Stimulated activated CD4-positive, alpha-beta T cell treated with anti-CD3 and anti-CD28 coated beads, Interleukin-4, amount 100 ng/mL, for 48 hours (primary cell): ENCODE data around the gene SLC15A1.

ENCODE experiments used
- DNase-seq, 2 donors: peaks; one replicate each; pipeline ENCODE4 v3.0.0-alpha.2; 2020; ENCODE audit warnings: low read depth in 2 of 2

Gene SLC15A1, protein sequence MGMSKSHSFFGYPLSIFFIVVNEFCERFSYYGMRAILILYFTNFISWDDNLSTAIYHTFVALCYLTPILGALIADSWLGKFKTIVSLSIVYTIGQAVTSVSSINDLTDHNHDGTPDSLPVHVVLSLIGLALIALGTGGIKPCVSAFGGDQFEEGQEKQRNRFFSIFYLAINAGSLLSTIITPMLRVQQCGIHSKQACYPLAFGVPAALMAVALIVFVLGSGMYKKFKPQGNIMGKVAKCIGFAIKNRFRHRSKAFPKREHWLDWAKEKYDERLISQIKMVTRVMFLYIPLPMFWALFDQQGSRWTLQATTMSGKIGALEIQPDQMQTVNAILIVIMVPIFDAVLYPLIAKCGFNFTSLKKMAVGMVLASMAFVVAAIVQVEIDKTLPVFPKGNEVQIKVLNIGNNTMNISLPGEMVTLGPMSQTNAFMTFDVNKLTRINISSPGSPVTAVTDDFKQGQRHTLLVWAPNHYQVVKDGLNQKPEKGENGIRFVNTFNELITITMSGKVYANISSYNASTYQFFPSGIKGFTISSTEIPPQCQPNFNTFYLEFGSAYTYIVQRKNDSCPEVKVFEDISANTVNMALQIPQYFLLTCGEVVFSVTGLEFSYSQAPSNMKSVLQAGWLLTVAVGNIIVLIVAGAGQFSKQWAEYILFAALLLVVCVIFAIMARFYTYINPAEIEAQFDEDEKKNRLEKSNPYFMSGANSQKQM

DNA sequence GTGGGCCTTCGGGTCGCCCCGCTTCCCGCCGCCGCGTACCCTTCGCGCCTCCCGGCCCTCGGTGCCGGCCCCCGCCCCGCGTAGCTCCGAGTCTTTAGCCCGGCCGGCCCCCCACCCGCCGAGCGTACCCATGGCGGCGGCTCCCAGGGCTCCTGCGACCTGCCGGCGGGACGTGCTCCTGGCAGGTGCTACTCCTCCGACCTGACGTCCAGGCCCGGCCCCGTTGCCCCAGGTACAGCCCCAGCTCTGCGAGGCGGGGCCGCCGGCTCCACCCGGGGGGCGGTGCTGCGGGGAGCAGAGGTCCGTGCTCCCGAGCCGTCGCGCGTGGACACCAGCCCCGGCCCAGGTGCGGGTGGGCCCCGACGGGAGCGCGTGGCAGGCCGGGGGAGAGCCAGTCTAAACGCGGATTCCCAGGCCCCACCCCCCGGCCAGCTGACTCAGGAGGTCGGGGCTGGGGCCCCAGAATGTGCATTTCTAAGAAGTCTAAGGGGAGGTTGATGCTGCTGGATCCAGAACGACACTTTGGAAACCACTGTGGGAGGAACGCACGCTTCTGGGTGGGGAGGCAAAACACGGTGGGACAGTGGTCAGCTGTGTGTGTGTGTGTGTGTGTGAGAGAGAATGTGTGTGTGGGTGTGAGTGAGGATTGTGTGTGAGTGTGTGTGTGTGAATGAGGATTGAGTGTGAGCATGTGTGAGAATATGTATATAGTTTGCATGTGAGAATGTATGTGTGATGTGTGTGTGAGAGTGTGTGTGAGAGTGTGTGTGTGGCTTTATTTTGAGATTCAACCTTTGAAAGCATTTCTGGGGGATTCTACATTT lies at the start of gene SLC15A1:
Gene SLC15A1 (minus strand): TSS at position 206 of the 824 bp plus-strand sequence. CDS start 74 bp downstream, at position 132.
- DNase-seq: no peak

DNA sequence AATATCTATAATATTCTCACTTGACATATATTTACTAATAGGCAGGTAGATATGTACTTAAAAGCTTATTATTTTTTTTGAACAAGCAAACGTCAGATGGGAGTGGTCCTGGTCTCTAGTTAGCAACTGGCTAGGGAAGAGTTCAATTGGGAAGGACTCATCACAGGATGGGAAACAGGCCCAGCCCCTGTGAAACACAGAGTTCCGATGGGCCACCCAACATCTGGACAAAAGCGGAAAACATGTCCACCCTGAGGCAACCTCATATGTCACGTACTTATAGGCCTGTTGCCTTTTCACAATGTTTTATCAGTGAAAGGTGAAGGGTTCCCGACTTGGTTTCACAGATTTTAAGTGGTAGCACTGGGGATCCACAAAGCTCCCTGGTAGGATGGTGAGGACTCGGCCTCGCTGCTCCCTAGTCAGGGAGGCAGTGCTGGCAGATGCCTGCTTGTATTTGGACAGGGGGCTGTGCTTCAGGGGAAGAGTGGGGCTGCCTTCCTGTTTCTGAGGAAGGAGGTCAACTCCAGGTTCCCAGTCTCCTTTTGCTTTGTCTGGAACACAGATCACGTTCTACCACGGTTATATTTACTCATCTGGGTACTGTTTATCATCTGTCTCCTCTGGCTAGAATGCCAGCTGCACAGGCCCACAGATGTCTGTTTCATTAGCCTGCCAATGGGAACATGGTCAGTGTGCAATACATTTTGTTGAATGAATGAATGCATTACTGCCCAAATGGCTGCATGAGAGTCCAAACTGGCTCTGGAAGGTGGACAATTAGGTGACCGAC lies 49.4 kb upstream of the SLC15A1 start:
- DNase-seq: no peak

DNA sequence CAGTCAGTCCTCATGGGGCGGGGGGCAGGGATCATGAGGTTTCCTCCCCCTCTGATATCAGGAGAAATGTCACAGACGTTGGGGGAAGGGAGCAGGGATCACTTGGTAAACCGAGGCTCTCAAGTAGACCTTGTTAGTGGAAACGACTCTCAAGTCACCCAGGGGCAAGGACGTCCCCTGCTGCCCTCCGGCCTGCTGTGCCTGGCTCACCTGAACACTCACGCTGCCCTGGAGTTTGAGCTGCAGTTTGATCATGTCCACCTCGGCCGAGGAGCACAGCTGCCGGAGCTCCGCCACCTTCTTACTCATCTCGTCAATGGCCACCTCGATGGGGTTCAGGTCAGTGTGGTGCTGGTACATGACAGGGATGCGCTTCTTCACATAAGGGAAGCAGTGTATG lies 47.6 kb upstream of the SLC15A1 start:
- no peak for DNase-seq

DNA sequence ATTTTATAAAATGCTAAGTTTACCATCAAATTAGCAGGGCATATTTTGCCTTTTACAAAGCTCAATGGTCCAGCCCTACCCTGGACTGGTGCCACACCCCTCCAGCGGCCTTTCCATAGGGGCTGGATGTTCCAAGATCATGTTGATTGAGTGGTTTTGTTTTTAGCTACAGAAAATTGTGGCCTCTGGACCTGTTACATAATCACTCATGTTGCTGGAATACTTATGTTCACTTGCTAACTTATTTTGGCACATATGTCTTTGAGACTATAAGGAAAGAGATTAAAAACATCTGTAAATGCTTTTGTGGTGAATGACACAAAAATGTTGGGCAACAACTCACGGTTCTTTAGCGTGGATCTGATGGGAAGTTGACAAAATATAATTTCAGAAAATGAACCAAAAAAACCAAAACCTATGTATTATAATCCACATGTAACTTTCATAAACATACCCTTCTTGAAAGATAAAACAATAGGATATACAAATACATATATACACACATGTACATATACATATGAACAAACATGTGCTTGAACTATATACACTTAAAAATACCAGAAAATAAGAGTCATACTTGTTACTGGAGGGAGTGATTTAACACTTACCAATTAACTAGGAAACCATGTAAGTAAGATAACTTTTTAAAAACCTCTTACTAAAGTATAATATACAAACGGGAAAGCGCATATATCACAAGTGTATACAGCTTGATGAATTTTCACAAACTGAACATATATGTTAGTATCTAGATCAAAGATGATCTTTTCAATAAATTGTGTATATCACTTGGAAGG lies 46.6 kb upstream of the SLC15A1 start:
- DNase-seq: no peak

DNA sequence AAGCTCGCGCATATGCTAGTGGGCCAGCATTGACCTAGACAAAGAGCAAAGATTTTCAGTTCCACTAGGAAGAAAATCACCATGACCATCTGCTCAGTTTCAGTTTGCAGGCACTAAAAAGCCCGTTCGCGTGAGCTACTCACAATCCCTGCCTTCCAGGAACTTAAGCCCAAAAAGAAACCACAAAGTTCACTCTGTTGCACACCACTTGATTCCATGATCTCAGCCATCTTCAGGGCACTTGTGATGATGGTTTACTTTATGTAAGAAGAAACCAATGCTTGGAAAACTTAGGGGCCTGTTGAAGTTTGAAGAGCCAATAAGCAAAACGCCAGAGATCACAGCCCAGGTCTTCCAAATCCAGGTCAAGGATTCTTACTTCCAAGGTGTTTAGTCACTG lies 45.0 kb upstream of the SLC15A1 start:
- no peak for DNase-seq

DNA sequence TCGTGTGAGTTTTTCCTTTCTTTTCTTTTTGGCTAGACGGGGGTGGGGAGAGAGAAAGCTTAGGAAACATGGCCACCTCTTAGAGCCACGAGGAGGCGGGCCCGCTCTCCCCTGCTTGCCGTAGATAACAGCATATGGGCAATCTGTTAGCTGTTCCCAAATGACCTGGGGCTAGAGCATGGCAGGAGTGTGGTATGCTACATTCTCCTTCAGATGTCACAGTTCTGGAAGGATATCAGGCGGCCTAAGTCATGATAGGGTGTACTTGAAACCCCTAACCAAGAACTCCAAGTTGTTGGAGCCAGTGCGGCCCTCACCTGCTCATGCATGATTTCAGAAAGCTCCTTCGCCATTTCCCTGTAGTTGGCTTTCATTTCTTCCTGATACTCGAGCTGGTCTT lies 44.3 kb upstream of the SLC15A1 start:
- DNase-seq: no peak

DNA sequence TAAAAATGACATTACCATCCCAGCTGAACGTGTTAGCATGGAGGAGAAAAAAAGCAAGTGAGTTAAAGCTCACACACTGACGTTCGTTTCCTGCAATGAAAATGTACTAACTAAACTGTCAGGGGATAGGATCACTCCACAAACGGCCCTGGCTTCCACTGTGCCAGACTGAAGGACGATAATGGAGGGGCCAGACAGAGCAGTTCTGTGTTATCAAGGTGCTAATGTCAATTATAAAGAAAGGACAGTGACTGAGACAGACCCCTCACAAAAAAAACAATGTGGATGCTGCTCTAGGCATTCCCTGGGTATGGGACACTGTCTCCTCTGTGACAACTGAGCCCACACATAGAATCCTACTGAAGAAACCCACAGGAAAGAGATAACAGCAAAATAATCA lies 43.7 kb upstream of the SLC15A1 start:
- DNase-seq: no peak

DNA sequence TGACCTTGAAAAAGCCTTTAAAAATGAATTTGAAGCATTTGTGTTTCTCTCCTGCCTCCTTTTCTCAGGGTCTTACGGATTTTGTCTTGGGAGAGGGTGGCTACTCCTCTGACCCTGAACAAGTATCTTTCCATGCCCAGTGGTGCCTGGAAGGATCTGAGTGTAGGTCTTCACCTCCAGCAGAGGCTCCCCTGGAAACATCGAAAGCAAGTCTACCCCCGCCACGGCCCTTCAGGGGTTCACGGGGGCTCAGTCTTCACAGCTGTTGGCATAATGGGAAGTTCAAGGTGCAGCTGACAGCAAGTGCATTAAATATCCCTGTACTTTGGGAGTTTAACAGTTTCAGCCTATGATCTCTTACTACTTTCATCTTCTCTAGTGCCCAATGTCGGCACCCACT lies 42.7 kb upstream of the SLC15A1 start:
- no peak for DNase-seq

DNA sequence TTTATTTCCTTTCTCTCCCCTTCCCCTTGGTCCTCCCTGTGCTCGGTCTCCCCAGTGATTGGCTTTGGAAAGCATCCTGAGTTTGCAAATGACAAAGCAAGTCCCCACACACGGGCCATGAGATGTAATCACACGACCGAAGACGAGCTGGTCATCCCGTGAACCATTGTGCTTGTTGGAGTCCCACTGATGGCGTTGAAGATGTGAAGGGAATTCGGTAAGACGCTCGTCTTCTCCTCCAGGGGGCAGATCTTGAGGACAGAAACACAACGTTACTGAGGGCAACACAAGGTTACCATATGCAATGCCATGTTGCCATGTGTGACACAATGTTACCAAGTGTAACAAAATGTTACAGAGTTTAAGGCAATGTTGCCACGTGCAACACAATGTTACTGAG lies 42.0 kb upstream of the SLC15A1 start:
- no peak for DNase-seq

DNA sequence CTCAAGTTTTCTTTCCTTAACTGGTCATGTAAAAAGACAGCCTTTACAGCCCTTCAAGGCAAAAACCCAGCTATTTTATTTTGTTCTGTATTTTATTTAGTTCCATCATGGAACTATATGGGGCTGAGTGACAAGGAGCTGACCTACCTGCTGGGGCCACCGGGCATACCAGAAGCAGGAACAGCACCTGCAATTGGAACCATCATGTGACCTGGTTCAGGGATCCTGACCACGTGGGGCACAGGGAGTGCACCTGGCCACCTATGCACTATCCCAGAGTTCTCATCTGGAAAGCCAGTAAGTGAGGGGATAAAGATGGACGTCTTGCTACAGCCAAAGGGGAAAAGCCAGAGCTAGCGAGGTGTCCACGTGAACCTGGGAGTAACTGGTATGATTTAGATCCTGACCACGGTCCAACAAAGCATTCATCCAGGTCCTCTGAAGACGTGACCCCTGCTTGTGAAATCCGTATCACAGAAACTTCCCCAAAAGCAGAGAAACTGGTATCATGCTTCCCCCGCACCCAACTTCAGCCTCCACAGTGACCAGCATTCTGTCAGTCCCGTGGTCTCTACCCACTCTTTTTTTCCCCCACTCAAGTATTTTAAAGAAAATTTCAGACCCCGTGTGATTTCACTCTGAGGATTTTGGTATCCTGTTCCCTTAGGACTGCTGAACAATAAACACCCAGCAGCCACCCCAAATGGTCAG lies 40.5 kb upstream of the SLC15A1 start:
- DNase-seq: no peak

DNA sequence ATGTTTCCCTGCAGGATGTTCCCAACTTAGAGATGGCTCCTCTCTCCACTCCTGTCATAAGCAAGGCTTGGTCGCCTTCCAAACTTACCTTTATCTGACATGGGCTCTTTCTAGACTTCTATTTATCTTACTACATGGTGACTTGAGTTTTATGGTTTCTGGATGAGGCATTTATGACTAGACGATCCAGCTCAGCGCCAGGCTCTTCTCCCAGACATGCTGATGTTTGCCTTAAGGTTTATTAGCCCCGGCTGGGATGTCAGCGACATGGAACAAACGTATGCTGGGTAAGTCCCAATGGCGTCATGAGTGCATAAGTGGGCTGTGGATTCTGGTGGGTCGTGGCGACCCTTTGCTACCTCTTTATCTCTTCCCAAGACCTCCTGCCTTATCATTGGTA lies 39.8 kb upstream of the SLC15A1 start:
- no peak for DNase-seq

DNA sequence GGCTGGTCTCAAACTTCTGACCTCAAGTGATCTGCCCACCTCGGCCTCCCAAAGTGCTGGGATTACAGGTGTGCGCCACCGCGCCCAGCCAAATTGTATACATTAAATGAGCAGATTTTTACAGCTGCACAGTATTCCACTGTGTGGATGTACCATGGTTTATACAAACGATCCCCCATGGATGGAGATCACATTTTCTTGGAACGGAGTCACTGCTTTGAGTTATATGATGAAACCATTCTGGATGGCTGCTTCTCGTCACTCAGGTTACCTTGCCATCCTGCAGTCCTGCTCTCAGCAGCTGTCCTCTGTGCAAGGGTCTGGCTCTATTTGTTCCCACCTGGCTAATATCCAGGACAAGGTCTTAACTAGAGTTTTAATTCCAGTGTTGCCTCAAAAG lies 39.1 kb upstream of the SLC15A1 start:
- DNase-seq: no peak

DNA sequence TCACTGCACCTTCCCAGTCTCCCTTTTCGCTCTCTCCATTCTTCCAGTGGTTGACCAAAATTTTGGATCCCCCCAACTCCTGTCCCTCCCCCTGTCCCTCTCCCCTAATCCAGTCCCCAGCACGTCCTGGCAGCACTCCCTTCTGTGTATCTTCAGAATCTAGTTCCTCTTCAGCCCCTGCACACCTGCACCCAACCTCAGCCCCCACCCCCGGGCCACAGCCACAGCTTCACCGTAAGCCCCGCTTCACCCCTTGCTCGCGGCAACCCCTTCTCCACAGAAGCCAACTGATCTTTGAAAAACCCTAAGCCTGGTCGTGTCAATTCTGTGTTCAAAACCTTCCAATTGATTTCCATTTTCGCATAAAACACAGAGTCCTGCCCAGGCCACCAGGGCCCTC lies 35.5 kb upstream of the SLC15A1 start:
- no peak for DNase-seq

DNA sequence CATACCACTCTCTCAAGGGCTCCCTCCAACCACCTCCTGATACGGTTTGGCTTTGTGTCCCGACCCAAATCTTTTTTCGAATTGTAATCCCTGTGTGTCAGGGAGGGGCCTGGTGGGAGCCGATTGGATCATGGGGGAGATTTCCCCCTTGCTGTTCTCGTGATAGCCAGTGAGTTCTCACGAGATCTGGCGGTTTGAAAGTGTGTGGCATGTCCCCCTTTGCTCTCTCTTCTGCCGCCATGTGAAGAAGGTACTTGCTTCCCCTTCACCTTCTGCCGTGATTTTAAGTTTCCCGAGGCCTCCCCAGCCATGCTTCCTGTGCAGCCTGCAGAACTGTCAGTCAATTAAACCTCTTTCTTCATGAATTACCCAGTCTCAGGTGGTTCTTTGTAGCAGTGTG lies 34.7 kb upstream of the SLC15A1 start:
- DNase-seq: no peak

DNA sequence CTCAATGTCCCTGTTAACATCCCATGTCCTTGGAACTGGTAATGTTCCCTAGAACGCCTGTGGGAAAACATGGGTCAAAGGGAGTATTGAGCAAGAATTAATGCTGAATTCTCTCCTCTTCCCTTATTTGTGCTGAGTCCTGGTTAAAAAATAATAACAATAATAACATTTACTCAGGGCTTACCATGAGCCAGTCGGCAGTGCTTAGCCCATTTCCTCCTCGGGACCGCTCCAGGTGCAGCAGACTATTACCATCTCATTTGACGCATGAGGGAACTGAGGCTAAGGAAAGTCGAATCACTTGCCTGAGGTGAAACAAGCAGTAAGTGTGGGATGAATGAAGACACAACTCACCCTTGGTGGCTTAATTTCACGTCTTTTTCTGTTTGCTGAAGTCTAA lies 33.6 kb upstream of the SLC15A1 start:
- DNase-seq: no peak

DNA sequence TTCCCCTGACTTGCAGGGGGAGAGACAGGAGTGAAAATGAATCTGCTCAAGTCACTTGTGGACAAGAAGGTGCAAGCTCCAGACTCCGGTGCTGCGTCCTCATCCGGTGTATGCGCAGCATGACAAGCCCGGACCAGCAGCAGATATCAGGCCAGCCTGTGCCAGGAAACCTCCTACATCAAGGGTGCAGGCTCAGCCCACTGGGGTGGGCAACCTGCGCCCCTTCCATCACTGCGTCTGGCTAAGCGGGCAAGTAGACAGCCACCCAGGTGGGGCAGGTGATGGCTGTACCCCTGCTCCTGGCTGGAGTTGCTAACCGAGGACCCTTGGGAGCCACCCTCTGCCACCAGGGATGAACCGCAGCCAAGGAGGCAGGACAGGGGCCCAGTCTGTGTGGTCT lies 32.9 kb upstream of the SLC15A1 start:
- DNase-seq: no peak

DNA sequence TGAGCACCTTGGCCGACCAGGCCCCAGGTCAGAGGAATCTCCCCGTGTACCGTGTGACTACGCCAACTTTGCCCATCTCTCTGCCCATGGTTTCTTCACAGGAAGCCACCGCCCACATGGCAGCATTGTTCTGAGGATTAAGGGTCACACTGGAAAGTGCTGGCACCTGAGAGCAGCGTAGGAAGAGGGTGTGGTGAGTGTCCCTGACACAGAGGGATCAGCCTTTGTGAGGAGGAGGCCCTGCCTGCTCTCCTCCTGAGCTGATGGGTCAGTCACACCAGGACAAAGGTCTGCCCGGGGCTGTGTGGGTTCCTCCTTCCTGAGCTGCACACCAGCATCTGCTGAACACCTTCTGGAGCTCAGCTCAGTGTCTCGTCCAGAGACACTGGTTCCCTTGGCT lies 32.2 kb upstream of the SLC15A1 start:
- DNase-seq: no peak

DNA sequence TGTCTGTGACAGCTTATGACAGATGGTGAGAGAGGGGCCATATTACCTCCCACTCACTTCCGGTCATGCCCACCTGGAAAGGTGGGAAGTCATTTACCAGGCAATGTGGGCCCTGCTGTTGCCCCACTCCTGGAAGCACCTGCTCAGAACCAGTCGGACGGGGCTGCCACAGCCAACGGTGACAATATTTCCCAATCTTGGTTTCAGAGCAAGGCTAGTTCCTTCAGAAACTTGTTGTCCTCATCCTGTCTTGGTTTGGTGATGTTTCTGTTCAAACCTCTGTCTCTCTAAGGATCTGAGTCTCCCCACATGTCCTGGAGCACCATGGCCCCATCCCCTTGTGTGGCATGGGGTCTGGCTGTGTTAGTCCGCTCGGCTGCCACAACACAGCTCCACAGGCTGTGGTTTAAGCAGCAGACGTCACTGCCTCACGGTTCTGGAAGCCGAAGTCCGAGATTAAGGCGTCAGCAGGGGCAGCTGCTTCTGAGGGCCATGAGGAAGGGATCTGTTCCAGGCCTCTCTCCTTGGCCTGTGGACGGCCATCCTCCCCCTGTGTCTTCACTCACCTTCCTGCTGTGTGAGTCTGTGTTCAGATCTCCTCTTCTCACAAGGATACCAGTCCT lies 31.5 kb upstream of the SLC15A1 start:
- no peak for DNase-seq

DNA sequence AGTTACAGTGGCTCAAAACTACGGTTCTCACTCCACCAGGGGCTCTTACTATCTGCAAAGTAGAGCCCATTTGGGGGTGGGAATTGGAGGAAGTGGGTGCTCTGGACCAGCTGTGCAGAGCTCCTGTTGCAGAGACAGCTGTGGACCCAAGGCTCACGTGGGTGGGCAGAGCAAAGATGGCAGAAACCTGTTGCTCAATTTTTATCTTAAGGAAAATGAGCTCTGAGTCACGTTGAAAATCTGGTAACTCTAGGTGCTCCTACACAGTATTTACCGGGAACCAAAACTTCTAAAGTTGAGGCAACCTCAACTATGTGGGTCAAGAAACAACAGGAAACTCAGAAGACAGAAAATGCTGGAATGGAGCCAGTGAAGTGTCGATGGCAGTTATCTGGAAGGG lies 30.2 kb upstream of the SLC15A1 start:
- no peak for DNase-seq

DNA sequence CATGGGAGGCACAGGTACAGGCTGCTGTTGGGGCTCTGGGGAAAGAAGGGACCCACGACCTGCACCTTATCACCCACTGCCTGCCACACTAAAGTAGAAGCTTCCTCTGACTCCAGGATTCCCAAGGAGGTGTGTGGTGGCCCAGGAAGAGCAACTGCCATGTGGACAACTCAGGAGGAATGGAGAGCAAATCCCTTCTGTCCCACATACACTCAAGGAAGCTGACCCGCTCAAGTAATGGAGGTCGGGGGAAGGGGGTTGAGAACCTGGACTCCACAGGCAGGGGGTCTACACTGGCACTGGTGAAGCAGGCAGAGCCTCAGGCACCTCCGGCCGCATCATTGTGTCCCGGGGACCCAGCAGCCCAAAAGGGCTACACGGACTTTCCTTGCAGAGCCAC lies 29.4 kb upstream of the SLC15A1 start:
- no peak for DNase-seq
